ENCODE measurements around the gene PLEKHM3. TPM values are rescaled to one million over a fixed set of nuclear protein-coding genes. Genes with fewer than 3 reads are reported as not detected.

Gene PLEKHM3
- total and polyA plus RNA-seq, 2 experiments from 2014 or later, result 3.9 to 8.8 TPM

GRCh38 chr2:207960911-207961310 is 64.4 kb downstream of the PLEKHM3 start (continued):
- TF ChIP-seq ZNF462 (CRISPR knock-in tag; IDR thresholded peaks at IDR 0.05) (no peak), ETS1 (IDR thresholded peaks at IDR 0.05) (no peak), POLR2AphosphoS5 (IDR thresholded peaks at IDR 0.05; ENCODE audit: low read depth) (no peak), NANOG (IDR thresholded peaks at IDR 0.05; ENCODE audit: borderline replicate concordance) (no peak), CTCF (conservative IDR thresholded peaks at IDR 0.05; ENCODE audit: low read depth in 2 of 2) (no peak), STAT1 (IDR thresholded peaks at IDR 0.05; ENCODE audit: unreplicated experiment) (no peak)

- no peaks in the 10 kb centered on the region; the same call in 1 of the 2 replicates for H3K9me2 ChIP-seq (ENCODE audit: insufficient read depth)
- H3K27ac ChIP-seq (ENCODE audit: low read depth), result no peak overlapping the region
- H3K27me3 ChIP-seq (ENCODE audit: insufficient read depth), result no peaks in the 10 kb centered on the region
- H3K4me3 ChIP-seq, result no peak overlapping the region
- DNase-seq (ENCODE audit: low spot score), result no peak
- H3K4me1 ChIP-seq (ENCODE audit: insufficient read depth), result peaks cover 3% of the 10 kb centered on the region; the same call in 1 of the 2 replicates
- Mint-ChIP-seq H3K4me3 (no peak overlapping the region), H3K36me3 (ENCODE audit: low read depth) (peaks cover 22% of the 10 kb centered on the region), H3K27ac (no peak overlapping the region), H3K4me1 (peaks cover 4% of the 10 kb centered on the region), H3K27me3 (ENCODE audit: insufficient read depth, low read depth, poor library complexity) (peaks cover 8% of the 10 kb centered on the region), H3K9me3 (peaks cover 20% of the 10 kb centered on the region)
- H4K20me1 ChIP-seq (replicated peaks; ENCODE audit: insufficient read depth), result no peaks in the 10 kb centered on the region
- no peak overlapping the region for H3K4me2 ChIP-seq
- H2AFZ ChIP-seq, result no peak overlapping the region
- ATAC-seq, result no peak
- H3K79me2 ChIP-seq (replicated peaks; ENCODE audit: insufficient read depth), result no peaks in the 10 kb centered on the region
- no peaks in the 10 kb centered on the region for H3K36me3 ChIP-seq (ENCODE audit: insufficient read depth)
- no peaks in the 10 kb centered on the region for H3F3A ChIP-seq (replicated peaks; ENCODE audit: low read depth)
- TF ChIP-seq NANOG (IDR thresholded peaks at IDR 0.05; ENCODE audit: borderline replicate concordance) (no peak), JUNB (IDR thresholded peaks at IDR 0.05; ENCODE audit: unreplicated experiment) (no peak), ZNF331 (CRISPR knock-in tag; IDR thresholded peaks at IDR 0.05; ENCODE audit: low read depth) (no peak), ETS1 (IDR thresholded peaks at IDR 0.05) (no peak), EZH2phosphoT487 (IDR thresholded peaks at IDR 0.05; ENCODE audit: unreplicated experiment) (no peak), ZNF114 (CRISPR knock-in tag; IDR thresholded peaks at IDR 0.05) (no peak), CTCF (conservative IDR thresholded peaks at IDR 0.05; ENCODE audit: low read depth in 2 of 2) (no peak), STAT1 (IDR thresholded peaks at IDR 0.05; ENCODE audit: unreplicated experiment) (no peak), CREB1 (CRISPR knock-in tag; IDR thresholded peaks at IDR 0.05; ENCODE audit: low read depth) (no peak)
Observed at GRCh38 chr2:207960090-207960489, 65.2 kb downstream of the PLEKHM3 start.

Data from GM23338 (cell line).